ENCODE results near the gene ARID1A.
A peak's percentile ranks its signal among the peaks of the same experiment; 100 is the strongest.
"Not testable (repeated sequence)": the region's sequence is repeated elsewhere in the genome, so short reads cannot be mapped to it uniquely, and the experiment has no call there.

ARID1A gene

GRCh38 chr1:26695356-26696118 lies at the start of gene ARID1A:
Gene ARID1A, plus strand, starts transcription at chr1:26696015. Its CDS starts 389 bp downstream, at chr1:26696404.
- peaks cover 40% of the 10 kb centered on the region for H3K4me1 ChIP-seq (ENCODE audit: control insufficient read depth, insufficient read depth, low read length)

GRCh38 chr1:26664802-26665201 lies 31.0 kb upstream of the ARID1A start:
- no peaks in the 10 kb centered on the region for H3K27me3 ChIP-seq (ENCODE audit: control insufficient read depth, insufficient read depth, low read length)
- no peak overlapping the region for H3K27ac ChIP-seq (ENCODE audit: low read depth, low read length)
- H3K9ac ChIP-seq (ENCODE audit: low read depth, low read length) = no peak overlapping the region
- H3K36me3 ChIP-seq (ENCODE audit: control insufficient read depth, insufficient read depth, low read length) = no peaks in the 10 kb centered on the region
- H3K4me3 ChIP-seq (ENCODE audit: low read depth, low read length) = no peak overlapping the region
- no peaks in the 10 kb centered on the region for H3K4me1 ChIP-seq (ENCODE audit: control insufficient read depth, insufficient read depth, low read length)
- no peaks in the 10 kb centered on the region for H3K9me3 ChIP-seq (ENCODE audit: control insufficient read depth, insufficient read depth, low read length)

More at GRCh38 chr1:26695356-26696118, at the start of gene ARID1A:
- Histone ChIP-seq H3K36me3 (ENCODE audit: control insufficient read depth, insufficient read depth, low read length) (peaks cover 8% of the 10 kb centered on the region; the same call in 1 of the 2 replicates), H3K27me3 (ENCODE audit: control insufficient read depth, insufficient read depth, low read length) (peaks cover 5% of the 10 kb centered on the region; the same call in 1 of the 2 replicates), H3K9ac (ENCODE audit: low read depth, low read length) (peak within 1 kb of the TSS; percentile 93), H3K4me3 (ENCODE audit: low read depth, low read length) (peak within 1 kb of the TSS; percentile 78), H3K9me3 (ENCODE audit: control insufficient read depth, insufficient read depth, low read length) (no peaks in the 10 kb centered on the region), H3K27ac (ENCODE audit: low read depth, low read length) (peak within 1 kb of the TSS; percentile 93)

- H3K4me1 ChIP-seq (ENCODE audit: control insufficient read depth, insufficient read depth, low read length) = no peaks in the 10 kb centered on the region
- H3K4me3 ChIP-seq (ENCODE audit: low read depth, low read length) = no peak overlapping the region
- H3K36me3 ChIP-seq (ENCODE audit: control insufficient read depth, insufficient read depth, low read length) = no peaks in the 10 kb centered on the region
- no peak overlapping the region for H3K27ac ChIP-seq (ENCODE audit: low read depth, low read length)
- no peaks in the 10 kb centered on the region for H3K9me3 ChIP-seq (ENCODE audit: control insufficient read depth, insufficient read depth, low read length)
- no peaks in the 10 kb centered on the region for H3K27me3 ChIP-seq (ENCODE audit: control insufficient read depth, insufficient read depth, low read length)
- H3K9ac ChIP-seq (ENCODE audit: low read depth, low read length) = no peak overlapping the region
Observed at GRCh38 chr1:26666855-26667254, 29.0 kb upstream of the ARID1A start.

- not testable (repeated sequence) for H3K4me3 ChIP-seq (ENCODE audit: low read depth, low read length); H3K9ac ChIP-seq (ENCODE audit: low read depth, low read length); H3K27me3 ChIP-seq (ENCODE audit: control insufficient read depth, insufficient read depth, low read length); H3K4me1 ChIP-seq (ENCODE audit: control insufficient read depth, insufficient read depth, low read length); H3K36me3 ChIP-seq (ENCODE audit: control insufficient read depth, insufficient read depth, low read length); H3K9me3 ChIP-seq (ENCODE audit: control insufficient read depth, insufficient read depth, low read length); H3K27ac ChIP-seq (ENCODE audit: low read depth, low read length)
Observed at GRCh38 chr1:26668106-26668786, 27.6 kb upstream of the ARID1A start.

- Histone ChIP-seq H3K27me3 (ENCODE audit: control insufficient read depth, insufficient read depth, low read length) (no peaks in the 10 kb centered on the region), H3K4me1 (ENCODE audit: control insufficient read depth, insufficient read depth, low read length) (0 out of 2 replicates have a peak, but pooled peaks cover 3% of the 10 kb centered on the region), H3K4me3 (ENCODE audit: low read depth, low read length) (no peak overlapping the region), H3K36me3 (ENCODE audit: control insufficient read depth, insufficient read depth, low read length) (no peaks in the 10 kb centered on the region), H3K9me3 (ENCODE audit: control insufficient read depth, insufficient read depth, low read length) (no peaks in the 10 kb centered on the region), H3K27ac (ENCODE audit: low read depth, low read length) (no peak overlapping the region), H3K9ac (ENCODE audit: low read depth, low read length) (no peak overlapping the region)
Observed at GRCh38 chr1:26677306-26678115, 18.3 kb upstream of the ARID1A start.

GRCh38 chr1:26684763-26685508 lies 10.9 kb upstream of the ARID1A start:
- no peaks in the 10 kb centered on the region for H3K4me1 ChIP-seq (ENCODE audit: control insufficient read depth, insufficient read depth, low read length)
- no peaks in the 10 kb centered on the region for H3K9me3 ChIP-seq (ENCODE audit: control insufficient read depth, insufficient read depth, low read length)
- no peak overlapping the region for H3K4me3 ChIP-seq (ENCODE audit: low read depth, low read length)
- no peaks in the 10 kb centered on the region for H3K36me3 ChIP-seq (ENCODE audit: control insufficient read depth, insufficient read depth, low read length)
- H3K27me3 ChIP-seq (ENCODE audit: control insufficient read depth, insufficient read depth, low read length) = no peaks in the 10 kb centered on the region
- no peak overlapping the region for H3K9ac ChIP-seq (ENCODE audit: low read depth, low read length)
- H3K27ac ChIP-seq (ENCODE audit: low read depth, low read length) = no peak overlapping the region

GRCh38 chr1:26686795-26687194 lies 9.0 kb upstream of the ARID1A start:
- Histone ChIP-seq H3K27ac (ENCODE audit: low read depth, low read length) (no peak overlapping the region), H3K36me3 (ENCODE audit: control insufficient read depth, insufficient read depth, low read length) (no peaks in the 10 kb centered on the region), H3K9me3 (ENCODE audit: control insufficient read depth, insufficient read depth, low read length) (no peaks in the 10 kb centered on the region), H3K4me3 (ENCODE audit: low read depth, low read length) (no peak overlapping the region), H3K9ac (ENCODE audit: low read depth, low read length) (no peak overlapping the region), H3K27me3 (ENCODE audit: control insufficient read depth, insufficient read depth, low read length) (no peaks in the 10 kb centered on the region), H3K4me1 (ENCODE audit: control insufficient read depth, insufficient read depth, low read length) (peaks cover under 1% of the 10 kb centered on the region; the same call in 1 of the 2 replicates)

GRCh38 chr1:26689504-26689903 lies 6.3 kb upstream of the ARID1A start:
- Histone ChIP-seq H3K27ac (ENCODE audit: low read depth, low read length) (no peak overlapping the region), H3K4me3 (ENCODE audit: low read depth, low read length) (no peak overlapping the region), H3K27me3 (ENCODE audit: control insufficient read depth, insufficient read depth, low read length) (peaks cover 3% of the 10 kb centered on the region; the same call in 1 of the 2 replicates), H3K4me1 (ENCODE audit: control insufficient read depth, insufficient read depth, low read length) (peaks cover 15% of the 10 kb centered on the region), H3K36me3 (ENCODE audit: control insufficient read depth, insufficient read depth, low read length) (no peaks in the 10 kb centered on the region), H3K9me3 (ENCODE audit: control insufficient read depth, insufficient read depth, low read length) (no peaks in the 10 kb centered on the region), H3K9ac (ENCODE audit: low read depth, low read length) (no peak overlapping the region)

- no peak overlapping the region for H3K9ac ChIP-seq (ENCODE audit: low read depth, low read length)
- peaks cover 21% of the 10 kb centered on the region for H3K4me1 ChIP-seq (ENCODE audit: control insufficient read depth, insufficient read depth, low read length)
- no peaks in the 10 kb centered on the region for H3K9me3 ChIP-seq (ENCODE audit: control insufficient read depth, insufficient read depth, low read length)
- H3K4me3 ChIP-seq (ENCODE audit: low read depth, low read length) = no peak overlapping the region
- no peaks in the 10 kb centered on the region for H3K36me3 ChIP-seq (ENCODE audit: control insufficient read depth, insufficient read depth, low read length)
- H3K27me3 ChIP-seq (ENCODE audit: control insufficient read depth, insufficient read depth, low read length) = peaks cover 5% of the 10 kb centered on the region; the same call in 1 of the 2 replicates
- H3K27ac ChIP-seq (ENCODE audit: low read depth, low read length) = no peak overlapping the region
Observed at GRCh38 chr1:26690157-26690556, 5.7 kb upstream of the ARID1A start.

- no peaks in the 10 kb centered on the region for H3K36me3 ChIP-seq (ENCODE audit: control insufficient read depth, insufficient read depth, low read length)
- H3K4me3 ChIP-seq (ENCODE audit: low read depth, low read length) = 0 out of 2 replicates have a peak overlapping the region, but pooled peaks have one; percentile 8
- no peak overlapping the region for H3K27ac ChIP-seq (ENCODE audit: low read depth, low read length)
- H3K27me3 ChIP-seq (ENCODE audit: control insufficient read depth, insufficient read depth, low read length) = peaks cover 5% of the 10 kb centered on the region; the same call in 1 of the 2 replicates
- H3K9me3 ChIP-seq (ENCODE audit: control insufficient read depth, insufficient read depth, low read length) = no peaks in the 10 kb centered on the region
- H3K4me1 ChIP-seq (ENCODE audit: control insufficient read depth, insufficient read depth, low read length) = peaks cover 21% of the 10 kb centered on the region
- H3K9ac ChIP-seq (ENCODE audit: low read depth, low read length) = no peak overlapping the region
Observed at GRCh38 chr1:26690576-26691031, 5.2 kb upstream of the ARID1A start.
